ENCODE data around the gene FSCN2. TPM values are rescaled to one million over a fixed set of nuclear protein-coding genes. Genes with fewer than 3 reads are reported as not detected.

The FSCN2 gene
- total and polyA plus RNA-seq, 2 donors (not counting 3 experiments of a cell fraction or from before 2014, with no cell fraction given), result 0.32 to 0.71 TPM

DNA sequence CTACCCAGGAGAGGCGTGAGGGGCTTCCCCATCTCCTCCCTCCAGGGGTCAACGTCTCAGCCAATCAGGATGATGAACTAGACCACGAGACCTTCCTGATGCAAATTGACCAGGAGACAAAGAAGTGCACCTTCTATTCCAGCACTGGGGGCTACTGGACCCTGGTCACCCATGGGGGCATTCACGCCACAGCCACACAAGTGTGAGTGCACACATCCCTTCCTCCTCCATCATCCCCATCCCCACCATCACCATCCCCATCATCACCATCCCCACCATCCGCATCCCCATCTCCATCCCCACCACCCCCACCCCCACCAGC is 6.8 kb downstream of the FSCN2 start:
- no TSS peak for BruUV-seq (replicated peaks)
- Histone ChIP-seq H3K4me1 (ENCODE audit: control insufficient read depth, extremely low read depth, insufficient read depth, low read length) (peaks cover 3% of the 10 kb centered on the region), H3K9ac (replicated peaks; ENCODE audit: extremely low read depth, insufficient read depth, low read length) (no peak overlapping the region), H3K79me2 (ENCODE audit: control insufficient read depth, insufficient read depth, low read length) (no peaks in the 10 kb centered on the region), H3K36me3 (ENCODE audit: control insufficient read depth in 2 of 2, extremely low read depth in 1 of 2, insufficient read depth in 2 of 2, low read length in 2 of 2) (no peaks in the 10 kb centered on the region), H3K9me3 (replicated peaks; ENCODE audit: control insufficient read depth, insufficient read depth, low read length) (no peaks in the 10 kb centered on the region), H3K27me3 (ENCODE audit: control insufficient read depth in 2 of 2, insufficient read depth in 2 of 2, low read length in 2 of 2) (peaks cover 5 to 18% of the 10 kb centered on the region in 2 experiments), H3K4me2 (ENCODE audit: insufficient read depth, low read length) (no peak overlapping the region), H4K20me1 (replicated peaks; ENCODE audit: control insufficient read depth, extremely low read depth, insufficient read depth, low read length) (no peaks in the 10 kb centered on the region), H3K4me3 (replicated peaks in 1 of 3; ENCODE audit: insufficient read depth in 1 of 3, low read depth in 1 of 3, low read length in 3 of 3) (no peak overlapping the region), H3K27ac (ENCODE audit: insufficient read depth, low read depth, low read length) (no peak overlapping the region), H3K9me1 (replicated peaks; ENCODE audit: control insufficient read depth, extremely low read depth, insufficient read depth, low read length) (no peaks in the 10 kb centered on the region), H2AFZ (ENCODE audit: low read depth, low read length) (no peak overlapping the region)
- dilution Hi-C loops (cut with MboI; ENCODE audit: extremely low pct_ligation_motif_present, low sequenced_read_pairs) (no loop called here), intact Hi-C loops (cut with micrococcal nuclease) (no loop called here)
- DNase-seq (ENCODE audit: low read depth, low spot score) (no peak), FAIRE-seq (no peak)
- TF ChIP-seq, protein P1, sequence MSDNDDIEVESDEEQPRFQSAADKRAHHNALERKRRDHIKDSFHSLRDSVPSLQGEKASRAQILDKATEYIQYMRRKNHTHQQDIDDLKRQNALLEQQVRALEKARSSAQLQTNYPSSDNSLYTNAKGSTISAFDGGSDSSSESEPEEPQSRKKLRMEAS (IDR thresholded peaks at IDR 0.05; ENCODE audit: insufficient read depth, insufficient read length), result no peak
- no peak for TF ChIP-seq POLR2A (IDR thresholded peaks at IDR 0.05; ENCODE audit: low read depth, low read length)
- CTCF ChIA-PET, result no interaction called here
- POLR2A ChIA-PET, result no interaction called here

DNA sequence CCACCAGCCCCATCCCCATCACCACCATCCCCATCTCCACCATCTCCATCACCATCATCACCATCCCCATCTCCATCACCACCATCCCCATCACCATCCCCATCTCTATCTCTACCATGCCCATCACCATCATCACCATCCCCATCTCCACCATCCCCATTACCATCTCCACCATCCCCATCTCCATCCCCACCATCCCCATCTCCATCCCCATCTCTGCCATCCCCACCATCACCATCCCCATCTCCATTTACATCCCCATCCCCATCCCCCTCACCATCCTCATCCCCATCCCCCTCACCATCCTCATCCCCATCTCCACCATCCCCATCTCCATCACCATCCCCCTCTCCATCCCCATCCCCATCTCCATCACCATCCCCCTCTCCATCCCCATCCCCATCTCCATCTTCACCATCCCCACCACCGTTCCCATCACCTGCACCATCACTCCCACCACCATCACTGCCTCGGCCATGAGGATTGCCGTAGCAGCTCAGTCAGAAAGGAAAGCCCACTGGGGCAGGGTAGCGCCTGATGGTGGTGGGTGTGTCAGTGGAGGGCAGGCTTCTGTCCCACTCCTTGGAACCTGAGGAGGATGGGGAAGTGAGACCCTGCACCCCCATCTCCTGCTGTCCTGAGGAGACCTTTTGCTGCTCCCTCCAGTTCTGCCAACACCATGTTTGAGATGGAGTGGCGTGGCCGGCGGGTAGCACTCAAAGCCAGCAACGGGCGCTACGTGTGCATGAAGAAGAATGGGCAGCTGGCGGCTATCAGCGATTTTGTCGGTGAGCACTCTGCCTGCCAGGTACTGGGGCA is 7.5 kb downstream of the FSCN2 start:
- H3K4me3 ChIP-seq (replicated peaks in 1 of 3; ENCODE audit: insufficient read depth in 1 of 3, low read depth in 1 of 3, low read length in 3 of 3), result no peak overlapping the region
- CTCF ChIA-PET, result interaction anchor here (1.1 to 1.5 kb wide), 3 partner anchors 16 to 280 kb away, joined by 4 to 5 read pairs (median 4); partner anchors contain the start of gene FAAP100
- dilution Hi-C loops (cut with MboI; ENCODE audit: extremely low pct_ligation_motif_present, low sequenced_read_pairs), result no loop called here
- DNase-seq (ENCODE audit: low read depth, low spot score) (no peak), FAIRE-seq (no peak)
- no peak overlapping the region for H2AFZ ChIP-seq (ENCODE audit: low read depth, low read length)
- no peak overlapping the region for H3K27ac ChIP-seq (ENCODE audit: insufficient read depth, low read depth, low read length)
- no peaks in the 10 kb centered on the region for H3K9me1 ChIP-seq (replicated peaks; ENCODE audit: control insufficient read depth, extremely low read depth, insufficient read depth, low read length)
- no peak for TF ChIP-seq GATA2 (IDR thresholded peaks at IDR 0.05; ENCODE audit: insufficient read depth, insufficient read length, low read depth, low read length)
- TF ChIP-seq JUN (IDR thresholded peaks at IDR 0.05; ENCODE audit: borderline replicate concordance, insufficient read depth, insufficient read length, low read depth), result no peak
- TF ChIP-seq EZH2 (IDR thresholded peaks at IDR 0.05; ENCODE audit: borderline replicate concordance, low read depth, low read length, severe bottlenecking), result no peak
- no peak for TF ChIP-seq POLR2AphosphoS5 (IDR thresholded peaks at IDR 0.05; ENCODE audit: insufficient read depth, low read depth, low read length)
- no peak for TF ChIP-seq POLR2A (IDR thresholded peaks at IDR 0.05; ENCODE audit: low read depth, low read length)
- TF ChIP-seq, protein P2, sequence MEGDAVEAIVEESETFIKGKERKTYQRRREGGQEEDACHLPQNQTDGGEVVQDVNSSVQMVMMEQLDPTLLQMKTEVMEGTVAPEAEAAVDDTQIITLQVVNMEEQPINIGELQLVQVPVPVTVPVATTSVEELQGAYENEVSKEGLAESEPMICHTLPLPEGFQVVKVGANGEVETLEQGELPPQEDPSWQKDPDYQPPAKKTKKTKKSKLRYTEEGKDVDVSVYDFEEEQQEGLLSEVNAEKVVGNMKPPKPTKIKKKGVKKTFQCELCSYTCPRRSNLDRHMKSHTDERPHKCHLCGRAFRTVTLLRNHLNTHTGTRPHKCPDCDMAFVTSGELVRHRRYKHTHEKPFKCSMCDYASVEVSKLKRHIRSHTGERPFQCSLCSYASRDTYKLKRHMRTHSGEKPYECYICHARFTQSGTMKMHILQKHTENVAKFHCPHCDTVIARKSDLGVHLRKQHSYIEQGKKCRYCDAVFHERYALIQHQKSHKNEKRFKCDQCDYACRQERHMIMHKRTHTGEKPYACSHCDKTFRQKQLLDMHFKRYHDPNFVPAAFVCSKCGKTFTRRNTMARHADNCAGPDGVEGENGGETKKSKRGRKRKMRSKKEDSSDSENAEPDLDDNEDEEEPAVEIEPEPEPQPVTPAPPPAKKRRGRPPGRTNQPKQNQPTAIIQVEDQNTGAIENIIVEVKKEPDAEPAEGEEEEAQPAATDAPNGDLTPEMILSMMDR (IDR thresholded peaks at IDR 0.05; ENCODE audit: extremely low read depth in 1 of 2, insufficient read depth in 1 of 2, low read depth in 1 of 2, low read length in 2 of 2), result no peak
- TF ChIP-seq, protein P1 (IDR thresholded peaks at IDR 0.05; ENCODE audit: insufficient read depth, insufficient read length), result no peak
- TF ChIP-seq MYC (IDR thresholded peaks at IDR 0.05; ENCODE audit: low read depth, low read length), result no peak
- TF ChIP-seq FOS (IDR thresholded peaks at IDR 0.05; ENCODE audit: borderline replicate concordance, insufficient read depth, low read length), result no peak
- H3K36me3 ChIP-seq (ENCODE audit: control insufficient read depth in 2 of 2, extremely low read depth in 1 of 2, insufficient read depth in 2 of 2, low read length in 2 of 2), result peaks cover 0 to 7% of the 10 kb centered on the region in 2 experiments
- POLR2A ChIA-PET, result interaction anchor here (0.6 kb wide), 1 partner anchor 190 kb away, joined by 3 read pairs; no protein-coding TSS in a partner anchor
- H3K9me3 ChIP-seq (replicated peaks; ENCODE audit: control insufficient read depth, insufficient read depth, low read length), result no peaks in the 10 kb centered on the region
- H3K4me1 ChIP-seq (ENCODE audit: control insufficient read depth, extremely low read depth, insufficient read depth, low read length), result peaks cover 3% of the 10 kb centered on the region
- intact Hi-C loops (cut with micrococcal nuclease), result no loop called here
- H3K79me2 ChIP-seq (ENCODE audit: control insufficient read depth, insufficient read depth, low read length), result no peaks in the 10 kb centered on the region
- no peak overlapping the region for H3K4me2 ChIP-seq (ENCODE audit: insufficient read depth, low read length)
- peaks cover 5 to 18% of the 10 kb centered on the region in 2 experiments for H3K27me3 ChIP-seq (ENCODE audit: control insufficient read depth in 2 of 2, insufficient read depth in 2 of 2, low read length in 2 of 2)
- no peaks in the 10 kb centered on the region for H4K20me1 ChIP-seq (replicated peaks; ENCODE audit: control insufficient read depth, extremely low read depth, insufficient read depth, low read length)
- no TSS peak for BruUV-seq (replicated peaks)
- no peak overlapping the region for H3K9ac ChIP-seq (replicated peaks; ENCODE audit: extremely low read depth, insufficient read depth, low read length)

All from endothelial cell of umbilical vein (primary cell).